H1 (cell line): Measurements from ENCODE around the gene TNNI3. TPM values are rescaled to one million over a fixed set of nuclear protein-coding genes. Genes with fewer than 3 reads are reported as not detected.

Experiments used
- BRCA1 ChIP-seq: IDR thresholded peaks from 2 replicates; pipeline ENCODE4 v1.6.1; 2012; ENCODE audit warnings: low read depth, low read length, improper control_type of control experiment
- CBX8 ChIP-seq: fragments of 300-800, 300-1000 bp; sonication (generic); IDR thresholded peaks from 2 replicates; pipeline ENCODE4 v1.7.1; 2016; ENCODE audit warnings: low read depth, low read length, borderline replicate concordance
- RNF2 ChIP-seq: fragments of 200-900, 300-1000 bp; sonication (generic); IDR thresholded peaks from 2 replicates; pipeline ENCODE4 v1.7.1; 2016; ENCODE audit warnings: borderline replicate concordance, low read depth, mild to moderate bottlenecking, antibody characterized with exemption, low read length; ENCODE audit not compliant: poor library complexity, severe bottlenecking; ENCODE audit errors: missing control alignments
- RXRA ChIP-seq: IDR thresholded peaks from 2 replicates; pipeline ENCODE4 v1.6.1; 2011; ENCODE audit warnings: low read depth, mild to moderate bottlenecking, low read length, moderate library complexity; ENCODE audit not compliant: insufficient read depth
- SIRT6 ChIP-seq: IDR thresholded peaks from one replicate; pipeline ENCODE4 v1.7.1; 2012; ENCODE audit warnings: low read length, inconsistent platforms
- SP4 ChIP-seq: IDR thresholded peaks from 2 replicates; pipeline ENCODE4 v1.6.1; 2012; ENCODE audit warnings: low read length, inconsistent platforms
- TAF1 ChIP-seq: IDR thresholded peaks from 2 replicates; pipeline ENCODE4 v1.6.1; 2011; ENCODE audit warnings: mild to moderate bottlenecking, low read depth, low read length
- YY1 ChIP-seq: IDR thresholded peaks from 2 replicates; pipeline ENCODE4 v1.6.1; 2011; ENCODE audit warnings: low read depth, mild to moderate bottlenecking, low read length
- polyA plus RNA-seq, 7 experiments: library from polyadenylated mRNA; depleted of rRNA in 3 of 7; stranded (reverse) in 5 of 7; unstranded in 2 of 7; fragments of >200 nt in 5 of 7; fragments of 200-250 nt in 2 of 7; gene quantifications; 1 replicate in 5 of 7; 2 replicates in 1 of 7; 4 replicates in 1 of 7; pipeline versions ENCODE4 v1.2.1 to v1.2.3, GENCODE V29; 2011 to 2013; ENCODE audit warnings: missing spikeins in 2 of 7, mixed read lengths in 2 of 7
- total RNA-seq: library from RNA; stranded (reverse); fragmentation: NEBNext Ultra II Directional; extraction: Animal tissue kit (Norgen Biotek cat#: 25700); gene quantifications from 2 replicates; pipeline ENCODE4 v1.2.1, GENCODE V29; 2021
- TF ChIP-seq, protein P1 (sequence below): fragments of 300-600 bp; sonication (generic); IDR thresholded peaks from 2 replicates; pipeline ENCODE4 v1.7.1; 2012; ENCODE audit warnings: low read length, moderate library complexity, mild to moderate bottlenecking, inconsistent platforms; ENCODE audit not compliant: insufficient replicate concordance
- TF ChIP-seq, protein P2 (sequence below): IDR thresholded peaks from 2 replicates; pipeline ENCODE4 v1.6.1; 2011; ENCODE audit warnings: low read length, improper control_type of control experiment

TNNI3 gene
- total and polyA plus RNA-seq, 2 of the 8 experiments (the other 6 are each of a cell fraction or from before 2014, with no cell fraction given), result 16.9 to 56.0 TPM

DNA sequence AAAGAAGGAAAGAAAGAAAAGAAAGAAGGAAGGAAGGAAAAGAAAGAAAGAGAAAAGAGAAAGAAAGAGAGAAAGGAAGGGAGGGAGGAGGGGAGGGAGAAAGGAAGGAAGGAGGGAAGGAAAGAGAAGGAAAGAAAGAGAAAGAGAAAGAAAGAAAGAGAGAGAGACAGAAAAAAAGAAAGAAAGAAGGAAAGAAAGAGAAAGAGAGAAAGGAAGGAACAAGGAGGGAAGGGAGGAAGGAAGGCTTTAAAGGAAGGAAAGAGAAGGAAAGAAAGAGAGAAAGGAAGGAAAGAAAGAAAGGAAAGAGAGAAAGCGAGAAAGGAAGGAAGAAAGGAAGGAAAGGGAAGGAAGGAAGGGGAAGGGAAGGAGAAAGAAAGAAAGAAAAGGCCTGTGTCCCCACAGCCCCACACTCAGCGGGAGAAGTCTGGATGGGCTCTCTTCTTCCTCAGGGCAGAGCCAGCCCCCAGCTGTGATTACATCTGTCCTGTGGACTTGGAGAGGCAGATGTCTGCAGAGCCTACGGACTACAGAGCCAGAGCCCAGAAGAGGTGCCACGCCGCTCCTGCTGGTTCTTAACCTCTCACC lies 42.2 kb upstream of the TNNI3 start (continued):
- TF ChIP-seq, protein P1, sequence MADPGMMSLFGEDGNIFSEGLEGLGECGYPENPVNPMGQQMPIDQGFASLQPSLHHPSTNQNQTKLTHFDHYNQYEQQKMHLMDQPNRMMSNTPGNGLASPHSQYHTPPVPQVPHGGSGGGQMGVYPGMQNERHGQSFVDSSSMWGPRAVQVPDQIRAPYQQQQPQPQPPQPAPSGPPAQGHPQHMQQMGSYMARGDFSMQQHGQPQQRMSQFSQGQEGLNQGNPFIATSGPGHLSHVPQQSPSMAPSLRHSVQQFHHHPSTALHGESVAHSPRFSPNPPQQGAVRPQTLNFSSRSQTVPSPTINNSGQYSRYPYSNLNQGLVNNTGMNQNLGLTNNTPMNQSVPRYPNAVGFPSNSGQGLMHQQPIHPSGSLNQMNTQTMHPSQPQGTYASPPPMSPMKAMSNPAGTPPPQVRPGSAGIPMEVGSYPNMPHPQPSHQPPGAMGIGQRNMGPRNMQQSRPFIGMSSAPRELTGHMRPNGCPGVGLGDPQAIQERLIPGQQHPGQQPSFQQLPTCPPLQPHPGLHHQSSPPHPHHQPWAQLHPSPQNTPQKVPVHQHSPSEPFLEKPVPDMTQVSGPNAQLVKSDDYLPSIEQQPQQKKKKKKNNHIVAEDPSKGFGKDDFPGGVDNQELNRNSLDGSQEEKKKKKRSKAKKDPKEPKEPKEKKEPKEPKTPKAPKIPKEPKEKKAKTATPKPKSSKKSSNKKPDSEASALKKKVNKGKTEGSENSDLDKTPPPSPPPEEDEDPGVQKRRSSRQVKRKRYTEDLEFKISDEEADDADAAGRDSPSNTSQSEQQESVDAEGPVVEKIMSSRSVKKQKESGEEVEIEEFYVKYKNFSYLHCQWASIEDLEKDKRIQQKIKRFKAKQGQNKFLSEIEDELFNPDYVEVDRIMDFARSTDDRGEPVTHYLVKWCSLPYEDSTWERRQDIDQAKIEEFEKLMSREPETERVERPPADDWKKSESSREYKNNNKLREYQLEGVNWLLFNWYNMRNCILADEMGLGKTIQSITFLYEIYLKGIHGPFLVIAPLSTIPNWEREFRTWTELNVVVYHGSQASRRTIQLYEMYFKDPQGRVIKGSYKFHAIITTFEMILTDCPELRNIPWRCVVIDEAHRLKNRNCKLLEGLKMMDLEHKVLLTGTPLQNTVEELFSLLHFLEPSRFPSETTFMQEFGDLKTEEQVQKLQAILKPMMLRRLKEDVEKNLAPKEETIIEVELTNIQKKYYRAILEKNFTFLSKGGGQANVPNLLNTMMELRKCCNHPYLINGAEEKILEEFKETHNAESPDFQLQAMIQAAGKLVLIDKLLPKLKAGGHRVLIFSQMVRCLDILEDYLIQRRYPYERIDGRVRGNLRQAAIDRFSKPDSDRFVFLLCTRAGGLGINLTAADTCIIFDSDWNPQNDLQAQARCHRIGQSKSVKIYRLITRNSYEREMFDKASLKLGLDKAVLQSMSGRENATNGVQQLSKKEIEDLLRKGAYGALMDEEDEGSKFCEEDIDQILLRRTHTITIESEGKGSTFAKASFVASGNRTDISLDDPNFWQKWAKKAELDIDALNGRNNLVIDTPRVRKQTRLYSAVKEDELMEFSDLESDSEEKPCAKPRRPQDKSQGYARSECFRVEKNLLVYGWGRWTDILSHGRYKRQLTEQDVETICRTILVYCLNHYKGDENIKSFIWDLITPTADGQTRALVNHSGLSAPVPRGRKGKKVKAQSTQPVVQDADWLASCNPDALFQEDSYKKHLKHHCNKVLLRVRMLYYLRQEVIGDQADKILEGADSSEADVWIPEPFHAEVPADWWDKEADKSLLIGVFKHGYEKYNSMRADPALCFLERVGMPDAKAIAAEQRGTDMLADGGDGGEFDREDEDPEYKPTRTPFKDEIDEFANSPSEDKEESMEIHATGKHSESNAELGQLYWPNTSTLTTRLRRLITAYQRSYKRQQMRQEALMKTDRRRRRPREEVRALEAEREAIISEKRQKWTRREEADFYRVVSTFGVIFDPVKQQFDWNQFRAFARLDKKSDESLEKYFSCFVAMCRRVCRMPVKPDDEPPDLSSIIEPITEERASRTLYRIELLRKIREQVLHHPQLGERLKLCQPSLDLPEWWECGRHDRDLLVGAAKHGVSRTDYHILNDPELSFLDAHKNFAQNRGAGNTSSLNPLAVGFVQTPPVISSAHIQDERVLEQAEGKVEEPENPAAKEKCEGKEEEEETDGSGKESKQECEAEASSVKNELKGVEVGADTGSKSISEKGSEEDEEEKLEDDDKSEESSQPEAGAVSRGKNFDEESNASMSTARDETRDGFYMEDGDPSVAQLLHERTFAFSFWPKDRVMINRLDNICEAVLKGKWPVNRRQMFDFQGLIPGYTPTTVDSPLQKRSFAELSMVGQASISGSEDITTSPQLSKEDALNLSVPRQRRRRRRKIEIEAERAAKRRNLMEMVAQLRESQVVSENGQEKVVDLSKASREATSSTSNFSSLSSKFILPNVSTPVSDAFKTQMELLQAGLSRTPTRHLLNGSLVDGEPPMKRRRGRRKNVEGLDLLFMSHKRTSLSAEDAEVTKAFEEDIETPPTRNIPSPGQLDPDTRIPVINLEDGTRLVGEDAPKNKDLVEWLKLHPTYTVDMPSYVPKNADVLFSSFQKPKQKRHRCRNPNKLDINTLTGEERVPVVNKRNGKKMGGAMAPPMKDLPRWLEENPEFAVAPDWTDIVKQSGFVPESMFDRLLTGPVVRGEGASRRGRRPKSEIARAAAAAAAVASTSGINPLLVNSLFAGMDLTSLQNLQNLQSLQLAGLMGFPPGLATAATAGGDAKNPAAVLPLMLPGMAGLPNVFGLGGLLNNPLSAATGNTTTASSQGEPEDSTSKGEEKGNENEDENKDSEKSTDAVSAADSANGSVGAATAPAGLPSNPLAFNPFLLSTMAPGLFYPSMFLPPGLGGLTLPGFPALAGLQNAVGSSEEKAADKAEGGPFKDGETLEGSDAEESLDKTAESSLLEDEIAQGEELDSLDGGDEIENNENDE, result no peak
- TF ChIP-seq YY1 (no peak), RXRA (no peak), CBX8 (no peak), TAF1 (no peak), SP4 (no peak), BRCA1 (no peak), RNF2 (no peak), SIRT6 (no peak)
- TF ChIP-seq, protein P2, sequence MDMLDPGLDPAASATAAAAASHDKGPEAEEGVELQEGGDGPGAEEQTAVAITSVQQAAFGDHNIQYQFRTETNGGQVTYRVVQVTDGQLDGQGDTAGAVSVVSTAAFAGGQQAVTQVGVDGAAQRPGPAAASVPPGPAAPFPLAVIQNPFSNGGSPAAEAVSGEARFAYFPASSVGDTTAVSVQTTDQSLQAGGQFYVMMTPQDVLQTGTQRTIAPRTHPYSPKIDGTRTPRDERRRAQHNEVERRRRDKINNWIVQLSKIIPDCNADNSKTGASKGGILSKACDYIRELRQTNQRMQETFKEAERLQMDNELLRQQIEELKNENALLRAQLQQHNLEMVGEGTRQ, result no peak
